GM11168 (cell line): Measurements from ENCODE around the gene NPPC.
"Not testable (repeated sequence)": the region's sequence is repeated elsewhere in the genome, so short reads cannot be mapped to it uniquely, and the experiment has no call there.

ENCODE experiments used
- in situ Hi-C: fragments of 300-500 bp; cut with MboI; formaldehyde crosslinking; loops from one replicate; pipeline ENCODE4 v1.12.0; 2022; ENCODE audit warnings: low sequenced_read_pairs; ENCODE audit not compliant: unreplicated experiment

The NPPC gene

DNA sequence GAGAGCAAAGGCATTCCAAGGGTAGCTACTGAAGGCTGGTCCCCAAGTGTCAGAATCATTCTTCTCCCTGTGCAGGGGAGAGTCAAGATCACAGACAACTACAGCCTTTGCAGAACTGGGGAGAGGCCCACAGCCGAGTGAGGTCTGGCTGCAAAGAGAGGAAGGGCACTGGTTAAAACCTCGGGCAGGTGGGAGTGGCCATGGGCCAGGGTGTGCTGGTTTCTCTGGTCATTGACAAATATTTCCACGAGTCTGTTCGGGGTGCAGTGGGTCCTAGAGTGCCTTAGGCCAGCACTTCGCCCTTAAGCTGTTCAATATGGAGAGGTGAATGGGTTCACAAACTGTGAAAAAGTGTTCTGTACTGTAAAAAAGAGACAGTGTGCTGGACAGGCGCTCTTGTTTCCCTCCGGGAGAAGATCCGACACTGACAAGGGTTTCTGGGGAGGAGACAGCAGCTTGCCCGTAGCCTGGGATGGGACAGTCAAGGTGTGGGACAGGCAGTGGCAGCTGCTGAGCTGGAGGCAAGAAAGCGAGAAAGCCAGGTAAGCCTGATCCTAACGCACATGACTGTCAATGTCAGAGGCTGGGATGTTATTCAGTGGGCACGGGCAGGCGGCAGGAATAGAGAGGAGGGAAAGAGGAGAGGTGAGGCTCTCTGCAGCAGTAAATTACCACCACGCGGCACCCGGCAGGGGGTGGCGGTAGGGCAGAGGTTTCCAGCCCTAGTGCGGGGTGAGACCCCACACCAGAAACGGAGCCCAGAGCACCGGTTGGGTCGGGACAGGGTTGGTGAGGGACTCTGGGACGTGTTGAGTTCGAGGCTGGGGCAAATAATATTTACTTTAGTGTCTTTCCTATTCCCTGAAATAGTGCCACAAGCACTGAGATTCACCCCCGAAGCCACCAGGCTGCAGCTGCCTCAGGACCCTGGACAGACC, 2.0 kb downstream of the NPPC start:
- in situ Hi-C loops: no loop called here

GRCh38 chr2:231923010-231923344, 3.2 kb downstream of the NPPC start:
- in situ Hi-C loops: no loop called here

GRCh38 chr2:231922311-231923009, 3.7 kb downstream of the NPPC start:
- in situ Hi-C loops: no loop called here

GRCh38 chr2:231920795-231921194, 5.4 kb downstream of the NPPC start:
- in situ Hi-C loops: no loop called here

DNA sequence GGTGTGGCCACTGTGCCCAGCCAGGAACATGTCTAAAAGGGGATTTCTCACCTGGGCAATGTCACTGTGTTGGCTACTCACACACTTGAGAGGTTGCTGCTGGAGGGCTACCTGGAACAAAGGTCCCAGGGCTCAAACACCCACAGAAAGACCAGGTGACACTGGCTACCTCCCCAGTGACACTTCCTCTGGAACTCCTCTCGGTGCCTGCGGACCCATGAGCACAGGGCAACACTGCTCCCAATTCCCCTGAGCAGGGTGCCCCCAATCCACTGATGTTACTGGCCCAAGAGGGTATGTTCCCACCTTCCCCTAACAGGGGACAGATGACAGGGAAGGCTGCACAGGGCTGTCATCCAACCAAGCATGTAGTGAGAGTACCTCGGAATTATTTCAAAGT, 5.8 kb downstream of the NPPC start:
- in situ Hi-C loops: no loop called here

GRCh38 chr2:231919341-231920035, 6.7 kb downstream of the NPPC start:
- in situ Hi-C loops: no loop called here

GRCh38 chr2:231918501-231919330, 7.5 kb downstream of the NPPC start:
- in situ Hi-C loops: no loop called here

DNA sequence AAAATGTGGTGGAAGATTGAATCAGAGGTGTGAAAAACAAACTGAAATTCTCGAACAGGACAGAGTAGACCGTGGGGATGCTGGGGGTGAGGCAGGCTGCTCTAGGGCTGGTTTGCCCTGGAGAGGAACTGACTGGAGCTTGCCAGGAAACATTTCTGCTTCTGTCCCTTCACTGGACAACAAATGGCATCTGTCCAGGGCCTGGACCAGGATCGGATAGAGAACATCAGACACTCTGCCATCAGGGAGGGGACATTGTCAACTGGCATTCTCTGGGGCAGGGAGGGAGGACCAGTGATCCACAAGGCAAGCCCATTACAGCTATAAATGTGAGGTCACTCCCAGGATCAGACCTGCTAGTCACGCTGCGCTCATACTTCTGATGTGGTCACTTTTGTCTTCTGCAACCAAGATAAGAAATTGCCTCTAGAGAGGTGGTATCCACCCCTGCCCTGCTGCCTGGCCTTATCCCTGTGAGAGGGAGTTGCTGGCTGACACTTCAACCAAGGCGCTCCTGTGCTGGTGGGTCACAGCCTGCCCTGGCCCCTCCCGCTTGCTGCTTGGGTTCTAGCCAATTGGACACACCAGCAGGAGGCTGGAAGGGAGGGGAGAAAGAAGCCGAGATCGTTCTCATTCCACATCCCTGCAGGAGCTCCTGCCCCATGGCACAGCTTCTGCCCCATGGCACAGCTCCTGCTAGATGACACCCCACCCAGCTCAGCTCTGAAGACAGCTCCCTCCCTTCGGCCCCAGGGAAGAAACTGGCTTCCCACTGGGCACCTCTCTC, 8.7 kb downstream of the NPPC start:
- in situ Hi-C loops: no loop called here

DNA sequence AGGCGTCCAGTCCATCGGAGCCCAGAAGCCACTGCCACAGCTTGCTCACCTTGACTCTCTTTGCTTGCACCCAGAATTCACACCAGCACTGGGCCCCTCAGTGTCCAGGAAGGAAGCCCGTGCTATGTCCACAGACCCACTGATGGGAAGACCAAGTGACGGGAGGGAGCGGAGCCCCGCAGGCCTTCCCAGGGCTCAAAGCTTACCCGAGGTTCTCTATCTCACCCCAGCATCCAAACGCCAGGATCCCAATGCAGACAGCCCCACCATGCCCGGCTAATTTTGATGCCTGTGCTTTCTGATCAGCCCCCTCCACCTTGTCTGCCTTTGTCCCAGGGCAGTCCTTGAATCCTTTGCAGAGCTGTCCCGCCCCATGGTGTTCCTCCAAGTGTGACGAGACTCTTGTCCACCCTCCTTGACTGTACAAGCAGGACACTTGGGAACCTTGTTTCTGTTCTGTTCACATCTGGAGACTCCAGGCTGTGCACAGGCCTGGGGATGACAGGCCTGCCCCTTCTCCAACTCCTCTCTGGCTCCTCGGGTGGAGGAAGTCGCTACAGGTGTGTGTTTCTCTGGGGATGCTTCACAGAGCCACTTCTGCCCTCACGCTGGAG, 12.0 kb downstream of the NPPC start:
- in situ Hi-C loops: no loop called here

DNA sequence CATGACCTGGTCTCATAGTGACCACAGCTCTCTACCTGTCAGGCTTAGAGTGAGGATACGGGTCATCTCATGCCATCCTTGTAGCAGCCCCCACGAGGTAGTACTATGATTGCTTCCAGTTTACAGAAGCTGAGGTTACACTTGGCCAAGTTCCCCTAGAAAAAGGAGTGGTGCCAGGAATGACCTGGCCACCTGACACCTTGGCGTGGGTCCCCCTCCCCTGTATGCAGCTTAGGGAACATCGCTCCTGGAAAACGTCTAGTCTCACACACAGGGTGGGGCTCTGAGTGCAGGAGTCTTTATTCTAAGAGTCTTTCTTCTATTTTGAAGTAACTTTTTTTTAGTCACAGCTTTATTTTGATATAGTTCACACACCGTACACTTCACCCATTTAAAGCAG, 14.8 kb downstream of the NPPC start:
- in situ Hi-C loops: no loop called here

- in situ Hi-C loops: no loop called here
These were observed 15.4 kb downstream of the NPPC start for GRCh38 chr2:231910771-231911170.

- in situ Hi-C loops: not testable (repeated sequence)
These were observed 16.0 kb downstream of the NPPC start for GRCh38 chr2:231910161-231910560.

DNA sequence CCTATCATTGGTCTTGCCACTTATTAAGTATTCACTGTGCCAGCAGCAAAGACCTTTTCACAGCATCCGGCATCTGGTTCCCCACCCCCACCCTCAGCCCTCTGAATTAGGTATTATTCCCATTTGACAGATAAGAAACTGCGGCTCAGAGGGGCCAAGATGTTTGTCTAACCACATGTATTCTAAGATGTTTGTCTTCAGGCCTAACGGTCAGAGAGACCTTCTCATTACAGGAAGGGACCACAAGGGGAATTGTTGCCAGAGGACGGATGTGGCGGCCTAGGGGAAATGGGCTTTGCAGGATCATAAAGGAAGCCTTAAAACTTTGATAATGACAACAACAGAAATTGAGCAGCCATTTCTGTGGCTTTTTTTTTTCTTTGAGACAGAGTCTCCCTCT, 16.6 kb downstream of the NPPC start:
- in situ Hi-C loops: no loop called here

DNA sequence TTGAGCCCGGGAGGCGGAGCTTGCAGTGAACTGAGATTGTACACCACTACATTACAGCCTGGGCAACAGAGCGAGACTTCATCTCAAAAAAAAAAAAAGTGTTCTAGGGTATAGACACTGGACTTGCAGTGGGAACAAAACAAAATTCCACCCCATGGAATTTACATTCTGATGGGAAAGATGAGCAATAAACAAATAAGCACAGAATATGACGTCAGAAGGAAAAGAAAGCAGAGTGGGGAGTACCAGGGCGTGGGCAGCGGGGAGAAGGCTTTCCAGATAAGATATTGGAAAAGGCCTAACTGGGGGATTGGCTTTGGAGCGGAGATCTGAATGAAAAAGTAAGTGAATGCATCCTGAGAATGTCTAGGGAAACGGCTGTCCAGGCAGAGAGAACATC, 17.6 kb downstream of the NPPC start:
- in situ Hi-C loops: no loop called here

DNA sequence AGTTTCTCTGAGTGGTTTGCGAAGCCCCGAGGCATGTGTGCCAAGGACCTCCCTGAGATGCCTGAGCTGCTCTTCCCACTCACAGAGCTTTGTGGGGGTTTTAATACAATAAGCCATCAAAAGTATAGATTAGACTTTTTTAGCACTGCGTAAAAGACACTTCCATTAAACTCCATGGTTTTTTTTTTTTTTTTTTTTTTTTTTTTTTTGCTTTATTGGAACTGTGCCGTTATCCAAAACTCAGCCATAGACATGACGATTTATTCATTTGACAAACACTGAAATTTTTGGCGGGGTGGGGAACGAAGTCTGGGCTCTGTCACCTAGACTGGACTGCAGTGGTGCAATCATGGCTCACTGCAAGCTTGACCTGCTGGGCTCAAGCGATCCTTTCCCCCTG, 18.4 kb downstream of the NPPC start:
- in situ Hi-C loops: no loop called here

GRCh38 chr2:231905026-231905425, 21.2 kb downstream of the NPPC start:
- in situ Hi-C loops: no loop called here

- in situ Hi-C loops: no loop called here
These were observed 22.0 kb downstream of the NPPC start for GRCh38 chr2:231904161-231904611.

GRCh38 chr2:231902598-231902997, 23.6 kb downstream of the NPPC start:
- in situ Hi-C loops: no loop called here

DNA sequence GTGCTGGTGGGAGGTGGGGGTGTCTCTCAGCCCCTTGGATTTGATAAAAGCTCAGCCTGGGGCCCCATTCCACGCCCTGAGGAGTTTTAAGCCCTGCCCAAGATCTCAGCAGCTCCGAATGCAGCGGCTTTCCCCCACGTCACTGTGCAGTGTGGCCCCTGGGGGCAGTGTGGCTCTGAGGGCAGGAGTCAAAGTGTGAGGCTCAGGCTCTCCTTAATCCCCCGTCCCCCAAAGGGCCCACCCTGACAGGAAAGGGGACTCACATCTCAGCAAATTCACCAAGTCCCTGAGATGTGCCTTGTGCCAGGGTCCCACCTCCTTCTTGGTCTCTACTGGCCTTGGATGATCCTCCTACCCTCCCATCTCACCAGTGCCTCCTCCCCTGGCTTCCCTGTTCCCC, 25.2 kb downstream of the NPPC start:
- in situ Hi-C loops: no loop called here
